Peyer's patch (tissue), 4 donors: ENCODE data around the gene C20orf96.

Experiments used
- POLR2A ChIP-seq, 2 donors: fragments of 450-650 bp; IDR thresholded peaks; one replicate each; pipeline ENCODE4 v1.5.1; 2017; ENCODE audit warnings: antibody characterized with exemption in 2 of 2, mild to moderate bottlenecking in 2 of 2, moderate library complexity in 2 of 2
- TF ChIP-seq, protein P1 (sequence below), 6 experiments: fragments of 450-650 bp in 4 of 6; fragments of 200-600 bp in 2 of 6; sonication (generic) in 1 of 6; IDR thresholded peaks; one replicate each; pipeline ENCODE4 v1.5.1; 2017 to 2019; ENCODE audit warnings: antibody characterized with exemption in 6 of 6, mild to moderate bottlenecking in 3 of 6, moderate library complexity in 1 of 6

DNA sequence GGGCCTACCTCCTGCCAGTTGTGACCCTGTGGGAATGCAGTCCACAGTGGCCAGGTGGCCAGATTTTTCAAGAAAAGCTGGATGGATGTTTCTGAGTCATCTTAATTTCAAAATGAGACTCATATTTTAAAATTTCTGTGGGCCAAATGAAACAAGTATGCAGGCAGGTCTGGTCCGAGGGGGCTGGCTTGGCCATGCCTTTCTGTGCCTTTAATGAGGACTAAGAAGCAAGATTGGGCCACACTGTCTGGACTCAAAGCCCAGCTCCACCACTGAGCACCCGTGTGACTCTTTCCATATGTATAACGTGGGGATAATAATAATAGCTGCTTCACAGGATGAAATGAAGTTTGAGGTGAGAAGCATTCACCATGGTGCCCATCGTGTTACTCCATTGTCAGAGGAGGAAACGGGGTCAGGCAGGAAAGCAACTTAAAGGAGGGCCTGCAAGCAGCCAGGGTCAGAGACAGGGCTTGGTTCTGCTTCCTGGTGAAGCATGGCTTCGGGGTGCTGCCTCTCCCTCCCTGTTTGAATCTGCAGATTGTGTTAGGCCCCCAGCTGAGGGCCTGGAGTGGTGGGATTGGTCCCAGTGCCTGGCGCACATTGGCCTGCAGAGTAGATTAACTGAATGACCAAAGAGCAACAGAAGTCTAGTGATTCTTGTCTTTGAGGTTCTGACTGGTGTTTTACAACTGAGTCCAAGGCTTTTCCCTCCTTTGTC is 38.6 kb upstream of the C20orf96 start:
- TF ChIP-seq, protein P1, sequence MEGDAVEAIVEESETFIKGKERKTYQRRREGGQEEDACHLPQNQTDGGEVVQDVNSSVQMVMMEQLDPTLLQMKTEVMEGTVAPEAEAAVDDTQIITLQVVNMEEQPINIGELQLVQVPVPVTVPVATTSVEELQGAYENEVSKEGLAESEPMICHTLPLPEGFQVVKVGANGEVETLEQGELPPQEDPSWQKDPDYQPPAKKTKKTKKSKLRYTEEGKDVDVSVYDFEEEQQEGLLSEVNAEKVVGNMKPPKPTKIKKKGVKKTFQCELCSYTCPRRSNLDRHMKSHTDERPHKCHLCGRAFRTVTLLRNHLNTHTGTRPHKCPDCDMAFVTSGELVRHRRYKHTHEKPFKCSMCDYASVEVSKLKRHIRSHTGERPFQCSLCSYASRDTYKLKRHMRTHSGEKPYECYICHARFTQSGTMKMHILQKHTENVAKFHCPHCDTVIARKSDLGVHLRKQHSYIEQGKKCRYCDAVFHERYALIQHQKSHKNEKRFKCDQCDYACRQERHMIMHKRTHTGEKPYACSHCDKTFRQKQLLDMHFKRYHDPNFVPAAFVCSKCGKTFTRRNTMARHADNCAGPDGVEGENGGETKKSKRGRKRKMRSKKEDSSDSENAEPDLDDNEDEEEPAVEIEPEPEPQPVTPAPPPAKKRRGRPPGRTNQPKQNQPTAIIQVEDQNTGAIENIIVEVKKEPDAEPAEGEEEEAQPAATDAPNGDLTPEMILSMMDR (IDR thresholded peaks at IDR 0.05), result no peak
- no peak for TF ChIP-seq POLR2A (IDR thresholded peaks at IDR 0.05)
